ENCODE results near the gene SLC28A2.

The SLC28A2 gene

GRCh38 chr15:45326741-45327140, 74.7 kb downstream of the SLC28A2 start:
- DNase-seq = no peak

Measured in stimulated activated CD4-positive, alpha-beta T cell treated with anti-CD3 and anti-CD28 coated beads, Interleukin-1b, Interleukin-23, amount 100 ng/mL, for 48 hours (primary cell).